Fibroblast of gingiva (primary cell): ENCODE data around the gene C6orf132.
"Not testable (repeated sequence)": the region's sequence is repeated elsewhere in the genome, so short reads cannot be mapped to it uniquely, and the experiment has no call there.

Experiments used
- DNase-seq: peaks from one replicate; pipeline ENCODE4 v3.0.0-alpha.2; 2011; ENCODE audit warnings: low read depth

C6orf132 gene, protein sequence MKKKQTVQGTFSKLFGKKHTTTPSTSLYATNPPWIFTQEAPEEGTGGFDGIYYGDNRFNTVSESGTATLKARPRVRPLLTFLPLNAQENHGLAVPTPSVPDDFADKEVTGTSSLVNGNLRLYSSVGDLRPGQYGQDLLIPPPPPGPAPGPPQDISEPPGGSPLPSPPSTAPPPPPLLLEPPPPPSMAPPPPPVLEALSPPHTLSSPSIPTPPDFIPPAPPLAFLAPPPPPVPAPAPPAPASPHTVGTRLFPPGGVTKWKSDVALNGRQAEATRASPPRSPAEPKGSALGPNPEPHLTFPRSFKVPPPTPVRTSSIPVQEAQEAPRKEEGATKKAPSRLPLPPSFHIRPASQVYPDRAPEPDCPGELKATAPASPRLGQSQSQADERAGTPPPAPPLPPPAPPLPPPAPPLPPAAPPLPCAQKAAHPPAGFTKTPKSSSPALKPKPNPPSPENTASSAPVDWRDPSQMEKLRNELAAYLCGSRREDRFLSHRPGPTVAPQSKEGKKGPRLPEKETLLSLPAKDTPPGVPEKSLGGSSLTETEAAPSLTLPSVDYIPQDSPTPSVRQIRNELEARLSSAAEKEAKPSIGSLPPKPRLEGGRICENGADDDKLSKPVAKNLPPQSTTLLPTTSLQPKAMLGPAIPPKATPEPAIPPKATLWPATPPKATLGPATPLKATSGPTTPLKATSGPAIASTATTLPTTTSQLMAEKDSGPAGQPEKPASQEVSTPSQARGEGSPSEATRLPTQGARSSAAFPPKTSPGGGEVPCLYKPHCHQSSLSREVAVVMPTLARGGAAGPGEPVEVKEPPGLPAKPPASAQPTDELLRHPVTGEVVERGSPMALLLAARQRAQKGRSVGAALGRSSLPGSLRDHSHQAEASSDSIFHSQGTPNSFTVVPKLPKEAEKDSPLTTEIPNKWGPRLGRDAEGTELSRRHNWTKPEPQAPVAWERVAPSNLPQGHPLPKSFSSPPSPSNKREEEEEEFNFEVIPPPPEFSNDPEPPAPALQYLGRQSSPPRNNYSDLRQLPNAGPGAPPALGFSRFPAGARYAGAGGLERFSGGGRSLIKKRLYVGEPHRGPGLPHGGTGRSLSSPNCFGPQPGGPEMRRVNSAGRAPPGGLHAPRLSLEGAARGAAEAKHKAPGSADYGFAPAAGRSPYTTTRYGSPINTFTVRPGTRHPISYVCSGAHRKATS

DNA sequence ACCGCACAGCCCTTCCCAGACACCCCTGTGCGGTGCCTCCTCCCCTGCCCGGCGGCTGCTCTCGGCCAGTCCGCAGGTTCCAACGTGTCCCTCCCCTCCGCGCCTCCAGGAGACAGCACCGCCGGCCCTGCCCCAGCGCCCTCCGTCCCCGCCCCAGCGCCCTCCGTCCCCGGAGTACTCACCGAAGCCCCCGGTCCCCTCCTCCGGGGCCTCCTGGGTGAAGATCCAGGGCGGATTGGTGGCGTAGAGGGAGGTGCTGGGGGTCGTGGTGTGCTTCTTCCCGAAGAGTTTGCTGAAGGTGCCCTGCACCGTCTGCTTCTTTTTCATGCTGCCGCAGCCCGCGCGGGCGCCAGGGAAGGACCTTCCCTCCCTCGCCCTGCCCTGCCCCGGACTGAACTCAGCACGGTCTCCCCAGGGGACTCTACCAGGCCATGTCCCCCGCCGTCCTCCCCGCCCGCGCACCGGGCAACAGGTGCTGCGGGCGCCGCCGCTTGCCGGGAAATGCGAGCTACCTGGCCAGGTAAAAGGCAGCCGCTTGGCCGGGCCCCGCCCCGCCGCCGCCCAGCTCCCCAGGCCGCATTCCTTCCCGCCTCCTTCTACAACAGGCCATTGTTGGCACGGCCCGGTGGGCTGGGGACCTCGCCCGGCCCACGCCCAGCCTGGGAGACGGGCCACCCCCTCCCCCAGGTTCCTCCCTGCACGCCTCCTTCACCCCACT, at the start of gene C6orf132:
Gene C6orf132, minus strand, starts transcription at position 503 of the 718 bp plus-strand sequence. Its CDS starts 176 bp downstream, at position 327.
- DNase-seq, result no peak

- peak; percentile 27 for DNase-seq
Observed at GRCh38 chr6:42190554-42191183, 48.2 kb upstream of the C6orf132 start.

DNA sequence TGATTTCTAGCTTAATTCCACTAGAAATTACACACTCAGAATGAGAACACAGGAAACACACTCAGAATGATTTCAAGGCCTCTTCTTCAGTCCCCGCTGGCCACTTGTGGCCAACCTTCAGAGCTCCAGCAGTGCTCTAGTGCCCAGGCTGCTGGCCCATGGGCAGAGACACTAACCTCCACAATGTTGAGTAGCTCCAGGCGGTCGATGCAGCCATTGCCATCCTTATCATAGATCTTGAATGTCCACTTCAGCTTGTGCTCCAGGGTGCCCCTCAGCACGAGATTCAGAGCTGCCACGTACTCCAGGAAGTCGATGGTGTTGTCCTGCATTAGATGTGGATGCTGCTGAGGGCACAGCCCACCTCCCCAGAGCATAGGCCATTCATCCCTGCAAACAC, 46.0 kb upstream of the C6orf132 start:
- DNase-seq, result no peak

GRCh38 chr6:42185597-42185996, 43.2 kb upstream of the C6orf132 start:
- no peak for DNase-seq

DNA sequence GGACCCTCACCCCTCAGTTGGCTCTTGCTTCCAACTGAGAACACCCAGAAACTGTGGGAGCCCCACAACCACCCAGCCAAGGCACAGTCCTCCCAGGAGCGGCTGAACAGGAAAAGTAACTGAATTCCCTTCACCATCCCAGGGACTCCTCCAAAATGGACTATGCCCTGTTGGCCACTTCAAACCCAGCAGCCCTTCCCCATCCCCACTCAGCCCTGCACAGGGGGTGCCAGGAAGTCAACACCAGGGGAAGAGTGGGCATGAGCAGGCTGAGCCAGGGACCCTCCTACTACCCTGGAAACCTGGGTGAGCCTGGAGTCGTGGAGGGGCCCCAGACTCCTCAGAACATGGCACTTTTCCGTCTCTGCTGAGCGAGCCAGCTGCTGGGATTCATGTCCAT, 42.1 kb upstream of the C6orf132 start:
- DNase-seq, result no peak

DNA sequence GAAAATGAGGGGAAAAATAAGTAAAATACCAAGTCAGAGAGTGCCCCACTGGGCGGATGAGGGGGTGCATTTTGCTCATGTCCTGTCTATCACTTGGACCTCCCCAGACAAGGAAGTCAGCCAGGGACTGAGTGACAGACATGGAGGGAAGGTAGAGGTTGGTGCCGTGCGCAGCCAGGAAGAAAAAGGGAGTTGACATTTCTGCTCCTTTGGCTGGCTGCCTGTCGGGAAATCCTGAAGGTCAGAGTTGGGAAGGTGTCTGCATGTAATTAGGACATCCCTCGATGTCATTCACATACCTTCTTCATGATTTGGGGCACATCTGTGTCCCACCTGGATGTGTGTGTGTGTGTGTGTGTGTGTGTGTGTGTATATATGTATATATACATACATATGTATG, 39.7 kb upstream of the C6orf132 start:
- no peak for DNase-seq

GRCh38 chr6:42179945-42180313, 37.5 kb upstream of the C6orf132 start:
- DNase-seq, result no peak

DNA sequence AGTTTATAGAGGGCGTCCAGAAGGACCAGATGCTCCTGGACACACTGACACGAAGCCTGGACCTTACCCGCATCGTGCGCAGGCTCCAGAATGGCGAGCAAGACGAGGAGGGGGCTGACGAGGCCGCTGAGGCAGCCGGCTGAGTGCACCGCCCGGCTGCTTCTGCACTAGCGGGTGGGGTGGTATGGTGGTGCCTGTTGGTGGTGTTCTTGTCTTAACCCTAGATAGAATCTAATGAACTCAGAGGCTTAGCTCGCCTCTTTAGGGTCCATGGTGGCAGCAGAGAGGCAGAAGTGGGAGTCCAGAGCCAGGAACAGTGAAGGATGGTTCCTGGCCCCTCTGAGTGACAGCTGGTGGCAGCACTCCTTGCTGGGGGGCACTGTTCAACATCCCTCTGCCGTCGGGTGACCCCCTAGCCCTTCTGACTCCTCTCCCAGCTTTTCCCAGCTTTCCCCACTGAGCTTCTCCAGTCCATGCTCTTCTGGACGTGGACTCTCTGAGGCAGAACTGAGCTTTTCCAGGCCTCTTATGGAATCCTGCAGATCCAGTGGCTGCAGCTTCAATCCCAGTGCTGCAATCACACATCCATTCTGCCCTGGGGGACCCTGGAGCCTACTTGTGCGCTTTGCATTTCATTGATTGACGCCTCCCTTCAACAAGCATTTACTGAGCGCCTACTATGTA, 37.0 kb upstream of the C6orf132 start:
- no peak for DNase-seq

- DNase-seq, result no peak
Observed at GRCh38 chr6:42177514-42178364, 35.3 kb upstream of the C6orf132 start.

- DNase-seq, result no peak
Observed at GRCh38 chr6:42176981-42177380, 34.6 kb upstream of the C6orf132 start.

GRCh38 chr6:42175860-42176259, 33.4 kb upstream of the C6orf132 start:
- DNase-seq, result no peak

- no peak for DNase-seq
Observed at GRCh38 chr6:42173101-42173500, 30.7 kb upstream of the C6orf132 start, which contains the start of gene GUCA1A. Gene GUCA1A (plus strand): TSS chr6:42173364. CDS start chr6:42173614, 250 bp downstream.

DNA sequence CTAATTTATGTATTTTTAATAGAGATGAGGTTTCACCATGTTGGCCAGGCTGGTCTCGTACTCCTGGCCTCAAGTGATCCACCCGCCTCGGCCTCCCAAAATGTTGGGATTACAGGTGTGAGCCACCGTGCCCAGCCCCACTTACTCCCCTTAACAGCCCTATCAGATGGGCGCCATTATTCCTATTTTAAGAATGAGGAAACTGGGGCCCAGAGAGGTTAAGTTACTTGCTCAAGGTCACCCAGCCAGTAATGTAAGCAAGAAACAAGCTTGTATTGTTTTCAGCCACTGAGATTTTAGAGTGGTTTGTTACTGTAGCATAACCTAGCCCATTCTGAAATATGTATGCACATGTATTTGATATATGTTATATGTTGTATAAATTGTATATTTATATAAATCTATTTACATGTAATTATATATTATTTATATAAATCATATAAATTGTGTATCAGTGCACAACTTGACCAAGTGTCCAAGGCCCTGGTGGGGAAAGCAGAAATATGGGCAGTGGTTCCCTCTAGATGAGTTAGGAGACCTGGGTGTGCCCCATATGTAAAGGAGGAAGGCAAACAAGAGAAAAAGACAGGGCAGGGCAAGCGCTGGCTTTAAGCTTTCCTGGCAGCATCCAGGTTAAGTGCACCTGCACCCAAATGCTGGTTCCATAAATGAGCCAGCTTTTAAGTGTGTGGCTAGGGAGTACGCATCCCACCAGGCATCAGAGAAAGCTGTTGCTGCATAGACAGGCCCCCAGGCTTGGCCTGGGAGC, 29.6 kb upstream of the C6orf132 start:
- no peak for DNase-seq

DNA sequence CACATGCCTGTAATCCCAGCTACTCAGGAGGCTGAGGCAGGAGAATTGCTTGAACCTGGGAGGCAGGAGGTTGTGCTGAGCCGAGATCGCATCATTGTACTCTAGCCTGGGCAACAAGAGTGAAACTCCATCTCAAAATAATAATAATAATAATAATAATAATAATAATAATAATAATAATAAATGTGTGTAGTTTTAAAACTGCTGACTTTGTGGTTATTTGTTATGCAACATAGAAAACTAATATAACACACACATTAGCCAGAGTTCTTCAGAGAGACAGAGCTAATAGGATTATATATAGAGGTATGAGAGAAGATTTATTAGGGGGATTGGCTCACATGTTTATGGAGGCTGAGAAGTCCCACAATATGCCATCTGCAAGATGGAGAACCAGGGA, 27.4 kb upstream of the C6orf132 start:
- DNase-seq, result not testable (repeated sequence)

- DNase-seq, result no peak
Observed at GRCh38 chr6:42168650-42169049, 26.2 kb upstream of the C6orf132 start.

DNA sequence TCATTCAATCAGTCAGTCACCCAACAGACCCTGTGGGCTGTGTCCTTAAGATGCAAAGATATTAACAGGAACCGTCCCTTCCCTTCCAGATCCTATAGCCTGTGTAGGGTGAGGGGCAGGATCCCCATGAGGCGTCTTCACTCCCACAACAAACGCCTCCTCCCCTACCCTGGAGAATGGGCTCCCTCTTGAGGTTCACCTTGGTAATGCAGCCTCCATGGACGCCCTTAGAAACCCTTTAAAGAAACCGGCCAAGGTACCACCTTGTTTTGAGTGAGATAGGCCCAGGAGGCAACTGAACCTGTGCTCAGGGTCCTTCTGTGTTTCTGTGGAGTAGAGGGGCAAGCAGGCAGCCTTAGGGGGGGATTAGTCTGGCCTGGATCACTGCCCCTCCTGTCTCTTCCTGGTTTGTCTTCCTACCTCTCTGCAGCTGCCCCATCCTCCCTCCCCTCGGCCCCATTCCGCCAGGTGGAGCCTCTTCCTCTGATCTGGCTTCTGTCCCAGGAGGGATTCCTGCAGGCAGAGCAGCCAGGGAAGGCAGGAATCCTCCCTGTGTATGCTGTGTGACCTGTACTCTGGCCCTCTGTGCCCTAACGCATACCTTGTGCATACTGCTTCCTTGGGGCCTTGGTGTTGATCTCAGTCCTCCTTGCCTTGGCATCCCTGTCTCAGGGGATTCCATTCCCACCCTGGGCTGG, 24.2 kb upstream of the C6orf132 start:
- DNase-seq, result peak; percentile 26

- DNase-seq, result peak; percentile 75
Observed at GRCh38 chr6:42165016-42165415, 22.6 kb upstream of the C6orf132 start.

DNA sequence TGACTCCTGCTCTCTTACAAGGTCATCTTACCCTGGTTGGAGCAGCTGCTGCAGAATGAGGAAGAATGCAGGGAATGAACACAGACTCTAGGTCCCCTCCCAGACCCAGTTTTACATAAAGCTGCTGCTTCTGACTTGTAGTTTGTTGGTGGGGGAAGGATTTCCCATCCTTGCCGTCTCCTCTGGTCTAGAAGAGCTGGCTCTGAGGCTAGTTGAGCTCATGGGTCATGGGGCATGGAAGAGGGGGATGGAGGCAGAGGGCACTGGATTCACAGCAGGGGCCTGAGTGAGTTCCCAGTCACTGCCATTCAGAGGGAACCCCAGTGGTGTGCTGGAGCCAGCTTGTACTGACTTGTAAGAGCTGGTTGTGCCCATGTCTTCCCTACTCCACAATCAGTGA, 21.6 kb upstream of the C6orf132 start:
- DNase-seq, result no peak
